ENCODE results near the gene HOPX.

DNA sequence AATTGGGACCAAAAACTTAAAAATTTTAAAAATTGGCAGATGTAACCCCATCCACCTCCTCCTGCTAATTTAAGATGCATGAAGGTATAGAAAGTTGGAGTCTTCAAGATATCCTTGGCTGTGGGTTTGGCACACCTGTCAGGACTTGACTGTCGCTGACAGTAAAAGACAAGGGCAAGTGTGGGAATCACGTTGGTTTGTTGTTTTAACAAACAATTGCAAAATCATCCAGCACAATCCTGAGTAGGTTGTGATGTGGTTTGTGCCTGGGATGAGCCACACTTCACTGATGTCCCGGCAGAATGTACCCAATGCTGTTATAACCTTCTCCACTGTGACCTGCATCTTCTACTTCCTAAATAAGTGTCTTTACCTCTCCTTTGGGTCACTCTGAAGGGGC lies 24.0 kb downstream of the HOPX start:
- TF ChIP-seq, protein P1, sequence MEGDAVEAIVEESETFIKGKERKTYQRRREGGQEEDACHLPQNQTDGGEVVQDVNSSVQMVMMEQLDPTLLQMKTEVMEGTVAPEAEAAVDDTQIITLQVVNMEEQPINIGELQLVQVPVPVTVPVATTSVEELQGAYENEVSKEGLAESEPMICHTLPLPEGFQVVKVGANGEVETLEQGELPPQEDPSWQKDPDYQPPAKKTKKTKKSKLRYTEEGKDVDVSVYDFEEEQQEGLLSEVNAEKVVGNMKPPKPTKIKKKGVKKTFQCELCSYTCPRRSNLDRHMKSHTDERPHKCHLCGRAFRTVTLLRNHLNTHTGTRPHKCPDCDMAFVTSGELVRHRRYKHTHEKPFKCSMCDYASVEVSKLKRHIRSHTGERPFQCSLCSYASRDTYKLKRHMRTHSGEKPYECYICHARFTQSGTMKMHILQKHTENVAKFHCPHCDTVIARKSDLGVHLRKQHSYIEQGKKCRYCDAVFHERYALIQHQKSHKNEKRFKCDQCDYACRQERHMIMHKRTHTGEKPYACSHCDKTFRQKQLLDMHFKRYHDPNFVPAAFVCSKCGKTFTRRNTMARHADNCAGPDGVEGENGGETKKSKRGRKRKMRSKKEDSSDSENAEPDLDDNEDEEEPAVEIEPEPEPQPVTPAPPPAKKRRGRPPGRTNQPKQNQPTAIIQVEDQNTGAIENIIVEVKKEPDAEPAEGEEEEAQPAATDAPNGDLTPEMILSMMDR (IDR thresholded peaks at IDR 0.05) = no peak
- TF ChIP-seq POLR2AphosphoS5 (IDR thresholded peaks at IDR 0.05) (no peak), EP300 (IDR thresholded peaks at IDR 0.05) (no peak), POLR2A (IDR thresholded peaks at IDR 0.05) (no peak)

All from stomach (tissue), 4 donors.